Body of pancreas (tissue), 4 donors: Measurements from ENCODE around the gene TAGAP.

Source experiments
- CTCF ChIP-seq, 7 experiments: fragments of 450-650 bp in 4 of 7; fragments of 200-600 bp in 3 of 7; sonication (generic) in 3 of 7; IDR thresholded peaks; one replicate each; pipeline ENCODE4 v1.5.1; 2016 to 2019; ENCODE audit warnings: antibody characterized with exemption in 7 of 7
- POLR2A ChIP-seq, 3 donors: fragments of 450-650 bp; IDR thresholded peaks; one replicate each; pipeline ENCODE4 v1.6.1; 2016; ENCODE audit warnings: antibody characterized with exemption in 3 of 3, mild to moderate bottlenecking in 2 of 3

- TF ChIP-seq CTCF (IDR thresholded peaks at IDR 0.05) = no peak
- peak in 2 of 3 donors; percentile 42 to 67 for TF ChIP-seq POLR2A (IDR thresholded peaks at IDR 0.05)
Measured at GRCh38 chr6:159044899-159045727, at the start of gene TAGAP.
